Stimulated activated CD8-positive, alpha-beta memory T cell treated with anti-CD3 and anti-CD28 coated beads, Interleukin-7, amount 100 ng/mL, for 1 hour (primary cell): ENCODE results near the gene ADORA1.

ENCODE experiments used
- DNase-seq, 2 donors: peaks; one replicate each; pipeline ENCODE4 v3.0.0-alpha.2; 2020; ENCODE audit warnings: low read depth in 2 of 2

Gene ADORA1

GRCh38 chr1:203093754-203094410 lies 33.6 kb upstream of the ADORA1 start:
- DNase-seq, result no peak

- DNase-seq, result no peak
Observed at GRCh38 chr1:203095061-203095690, 32.4 kb upstream of the ADORA1 start.

GRCh38 chr1:203096566-203096965 lies 31.0 kb upstream of the ADORA1 start:
- no peak for DNase-seq

GRCh38 chr1:203097001-203097400 lies 30.5 kb upstream of the ADORA1 start:
- DNase-seq, result no peak

- DNase-seq, result no peak
Observed at GRCh38 chr1:203098445-203098844, 29.1 kb upstream of the ADORA1 start.

- DNase-seq, result no peak
Observed at GRCh38 chr1:203098914-203099520, 28.5 kb upstream of the ADORA1 start.

- no peak for DNase-seq
Observed at GRCh38 chr1:203099805-203100515, 27.6 kb upstream of the ADORA1 start.

GRCh38 chr1:203100516-203100869 lies 27.0 kb upstream of the ADORA1 start:
- DNase-seq, result no peak

- DNase-seq, result no peak
Observed at GRCh38 chr1:203101813-203102634, 25.5 kb upstream of the ADORA1 start.

GRCh38 chr1:203103216-203103615 lies 24.3 kb upstream of the ADORA1 start:
- DNase-seq, result no peak

- DNase-seq, result no peak
Observed at GRCh38 chr1:203103829-203104495, 23.6 kb upstream of the ADORA1 start.

- no peak for DNase-seq
Observed at GRCh38 chr1:203104789-203105390, 22.6 kb upstream of the ADORA1 start.

GRCh38 chr1:203112475-203112874 lies 15.1 kb upstream of the ADORA1 start:
- DNase-seq, result no peak

- DNase-seq, result no peak
Observed at GRCh38 chr1:203113308-203113707, 14.2 kb upstream of the ADORA1 start.

- DNase-seq, result no peak
Observed at GRCh38 chr1:203114202-203114601, 13.3 kb upstream of the ADORA1 start.

GRCh38 chr1:203116091-203116820 lies 11.3 kb upstream of the ADORA1 start:
- no peak for DNase-seq

GRCh38 chr1:203117611-203118575 lies 9.6 kb upstream of the ADORA1 start:
- DNase-seq, result no peak

- no peak for DNase-seq
Observed at GRCh38 chr1:203120325-203121153, 7.0 kb upstream of the ADORA1 start.
